SK-N-SH treated with all-trans-retinoic acid at 6 μM for 48 hours (cell line): ENCODE data around the gene ADAMTS6.
A peak's percentile ranks its signal among the peaks of the same experiment; 100 is the strongest.
"Not testable (repeated sequence)": the region's sequence is repeated elsewhere in the genome, so short reads cannot be mapped to it uniquely, and the experiment has no call there.

Experiments
- ATAC-seq: fragments of 200-7000 bp; cut with Tn5 transposase; 3 replicates; pipeline ENCODE4 v1.9.1; 2020; ENCODE audit warnings: mild to moderate bottlenecking, moderate library complexity
- ARNTL ChIP-seq: fragments of 450-650 bp; formaldehyde crosslinking; IDR thresholded peaks from 2 replicates; pipeline ENCODE4 v1.5.0; 2020; ENCODE audit warnings: low read depth, mild to moderate bottlenecking, moderate library complexity, borderline replicate concordance
- BACH2 ChIP-seq: fragments of 250-450 bp; sonication (Bioruptor Pico); IDR thresholded peaks from 2 replicates; pipeline ENCODE4 v1.9.0; 2021; ENCODE audit warnings: mild to moderate bottlenecking, borderline replicate concordance
- ESRRG ChIP-seq: fragments of 250-450 bp; sonication (Bioruptor Pico); IDR thresholded peaks from 2 replicates; pipeline ENCODE4 v1.6.1; 2021; ENCODE audit warnings: mild to moderate bottlenecking
- GLIS3 ChIP-seq: fragments of 250-450 bp; sonication (Bioruptor Pico); IDR thresholded peaks from 2 replicates; pipeline ENCODE4 v1.5.0; 2020; ENCODE audit warnings: mild to moderate bottlenecking, moderate library complexity
- ISL1 ChIP-seq: fragments of 250-450 bp; sonication (Bioruptor Pico); IDR thresholded peaks from 2 replicates; pipeline ENCODE4 v2.1.2; 2022; ENCODE audit warnings: mild to moderate bottlenecking, moderate library complexity
- OSR1 ChIP-seq: fragments of 250-450 bp; sonication (Bioruptor Pico); IDR thresholded peaks from 2 replicates; pipeline ENCODE4 v1.8.0; 2022; ENCODE audit warnings: moderate library complexity, mild to moderate bottlenecking, inconsistent platforms
- POU6F1 ChIP-seq: fragments of 250-450 bp; sonication (Bioruptor Pico); IDR thresholded peaks from 2 replicates; pipeline ENCODE4 v1.8.0; 2021; ENCODE audit warnings: low read depth, mild to moderate bottlenecking, moderate library complexity, borderline replicate concordance
- PPARA ChIP-seq: fragments of 250-450 bp; sonication (Bioruptor Pico); IDR thresholded peaks from 2 replicates; pipeline ENCODE4 v1.5.0; 2020; ENCODE audit warnings: mild to moderate bottlenecking, borderline replicate concordance
- RARB ChIP-seq: fragments of 250-450 bp; sonication (Bioruptor Pico); IDR thresholded peaks from 2 replicates; pipeline ENCODE4 v1.8.0; 2021; ENCODE audit warnings: mild to moderate bottlenecking, moderate library complexity
- TCF4 ChIP-seq: fragments of 250-450 bp; sonication (Bioruptor Pico); IDR thresholded peaks from 2 replicates; pipeline ENCODE4 v1.8.0; 2021; ENCODE audit warnings: mild to moderate bottlenecking, moderate library complexity, borderline replicate concordance
- TOX ChIP-seq: fragments of 250-450 bp; sonication (Bioruptor Pico); IDR thresholded peaks from 2 replicates; pipeline ENCODE4 v1.8.0; 2021; ENCODE audit warnings: mild to moderate bottlenecking, moderate library complexity, borderline replicate concordance
- ZFP3 ChIP-seq: fragments of 250-450 bp; sonication (Bioruptor Pico); IDR thresholded peaks from 2 replicates; pipeline ENCODE4 v1.5.0; 2020; ENCODE audit warnings: mild to moderate bottlenecking, moderate library complexity
- ZFP30 ChIP-seq: fragments of 450-650 bp; formaldehyde crosslinking; IDR thresholded peaks from 2 replicates; pipeline ENCODE4 v1.5.0; 2022; ENCODE audit warnings: mild to moderate bottlenecking, moderate library complexity
- ZNF565 ChIP-seq: fragments of 450-650 bp; formaldehyde crosslinking; conservative IDR thresholded peaks from 2 replicates; pipeline ENCODE4 v1.5.0; 2020; ENCODE audit warnings: low read depth, mild to moderate bottlenecking, moderate library complexity
- ZNF70 ChIP-seq: fragments of 450-650 bp; formaldehyde crosslinking; IDR thresholded peaks from 2 replicates; pipeline ENCODE4 v1.5.0; 2020; ENCODE audit warnings: mild to moderate bottlenecking, moderate library complexity
- ZNF8 ChIP-seq: fragments of 450-650 bp; formaldehyde crosslinking; IDR thresholded peaks from 2 replicates; pipeline ENCODE4 v1.5.0; 2020; ENCODE audit warnings: mild to moderate bottlenecking, moderate library complexity
- TF ChIP-seq, protein P1 (sequence below): fragments of 250-450 bp; sonication (Bioruptor Pico); IDR thresholded peaks from 2 replicates; pipeline ENCODE4 v1.5.1; 2021; ENCODE audit warnings: mild to moderate bottlenecking, moderate library complexity
- TF ChIP-seq, protein P2 (sequence below): fragments of 250-450 bp; sonication (Bioruptor Pico); IDR thresholded peaks from 2 replicates; pipeline ENCODE4 v1.8.0; 2020; ENCODE audit warnings: mild to moderate bottlenecking, moderate library complexity, borderline replicate concordance

ADAMTS6 gene

DNA sequence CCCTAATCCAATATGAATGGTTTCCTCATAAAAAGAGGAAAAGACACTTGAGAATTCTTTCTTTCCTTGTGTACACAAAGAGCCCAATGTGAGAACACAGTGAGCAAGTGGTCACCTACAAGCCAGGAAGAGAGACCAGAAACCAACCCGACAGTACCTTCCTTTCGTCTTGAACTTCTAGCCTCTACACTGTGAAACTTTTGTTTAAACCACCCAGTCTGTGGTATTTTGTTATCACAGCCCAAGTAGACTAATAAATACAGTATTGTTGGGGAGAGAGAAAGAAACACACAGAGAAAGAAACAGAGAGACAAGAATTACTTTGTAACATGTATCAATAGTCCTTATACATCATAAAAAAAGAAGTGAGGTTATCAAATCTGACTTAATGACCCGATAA lies 44.0 kb upstream of the ADAMTS6 start (continued):
- no peak for TF ChIP-seq POU6F1

DNA sequence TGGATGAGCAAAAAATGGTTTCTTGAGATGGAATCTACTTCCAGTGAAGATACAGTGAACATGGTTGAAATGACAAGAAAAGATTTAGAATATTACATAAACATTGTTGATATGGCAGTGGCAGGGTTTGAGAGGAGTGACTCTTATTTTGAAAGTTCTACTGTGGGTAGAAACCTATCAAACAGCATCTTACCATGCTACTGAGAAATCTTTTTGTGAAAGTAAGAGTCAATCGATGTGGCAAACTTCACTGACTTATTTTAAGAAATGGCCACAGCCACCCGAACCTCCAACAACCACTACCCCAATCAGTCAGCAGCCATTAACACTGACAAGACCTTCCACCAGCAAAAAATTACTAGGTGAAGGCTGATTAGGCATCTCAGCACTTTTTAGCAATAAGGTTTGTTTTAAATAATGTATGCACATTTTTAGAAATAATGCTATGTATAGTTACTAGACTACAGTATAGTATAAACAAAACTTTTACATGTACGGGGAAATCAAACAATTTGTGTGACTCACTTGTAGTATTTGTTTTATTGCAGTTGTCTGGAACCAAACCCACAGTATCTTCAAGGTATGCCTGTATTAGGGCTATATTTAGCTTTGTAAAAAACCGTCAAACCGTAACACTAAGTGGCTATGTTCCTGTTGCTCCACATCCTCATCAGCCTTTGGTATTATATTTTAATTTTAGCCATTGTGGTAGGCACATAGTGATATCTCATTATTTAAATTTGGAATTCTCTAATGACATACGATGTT lies 30.6 kb upstream of the ADAMTS6 start:
- no peak for ATAC-seq
- TF ChIP-seq, protein P1, sequence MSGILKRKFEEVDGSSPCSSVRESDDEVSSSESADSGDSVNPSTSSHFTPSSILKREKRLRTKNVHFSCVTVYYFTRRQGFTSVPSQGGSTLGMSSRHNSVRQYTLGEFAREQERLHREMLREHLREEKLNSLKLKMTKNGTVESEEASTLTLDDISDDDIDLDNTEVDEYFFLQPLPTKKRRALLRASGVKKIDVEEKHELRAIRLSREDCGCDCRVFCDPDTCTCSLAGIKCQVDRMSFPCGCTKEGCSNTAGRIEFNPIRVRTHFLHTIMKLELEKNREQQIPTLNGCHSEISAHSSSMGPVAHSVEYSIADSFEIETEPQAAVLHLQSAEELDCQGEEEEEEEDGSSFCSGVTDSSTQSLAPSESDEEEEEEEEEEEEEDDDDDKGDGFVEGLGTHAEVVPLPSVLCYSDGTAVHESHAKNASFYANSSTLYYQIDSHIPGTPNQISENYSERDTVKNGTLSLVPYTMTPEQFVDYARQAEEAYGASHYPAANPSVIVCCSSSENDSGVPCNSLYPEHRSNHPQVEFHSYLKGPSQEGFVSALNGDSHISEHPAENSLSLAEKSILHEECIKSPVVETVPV (CRISPR knock-in tag), result no peak
- TF ChIP-seq RARB (CRISPR knock-in tag), result no peak
- TF ChIP-seq ZFP30, result no peak
- TF ChIP-seq ESRRG, result no peak
- no peak for TF ChIP-seq TOX (CRISPR knock-in tag)
- TF ChIP-seq ZNF8 (CRISPR knock-in tag), result no peak
- TF ChIP-seq ARNTL (CRISPR knock-in tag), result no peak
- TF ChIP-seq OSR1 (CRISPR knock-in tag), result no peak
- TF ChIP-seq GLIS3 (CRISPR knock-in tag), result no peak
- no peak for TF ChIP-seq ZNF565 (CRISPR knock-in tag)

DNA sequence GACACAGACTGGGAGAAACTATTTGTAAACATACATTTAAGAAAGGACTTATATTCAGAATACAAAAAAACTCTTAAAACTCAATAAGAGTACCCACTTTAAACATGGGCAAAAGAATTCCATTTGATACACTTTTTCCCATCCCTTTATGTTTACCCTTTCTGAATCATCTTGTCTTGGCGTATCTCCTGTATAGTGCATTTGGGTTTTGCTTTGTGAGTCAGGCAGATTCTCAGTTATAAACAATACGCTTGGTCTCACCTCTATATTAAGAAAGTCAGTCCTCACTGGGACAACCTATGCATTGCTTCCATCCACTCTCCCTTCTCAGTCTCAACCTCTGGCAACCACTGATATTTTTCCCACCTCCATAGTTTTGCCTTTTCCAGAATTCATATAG lies 27.3 kb upstream of the ADAMTS6 start:
- ATAC-seq, result no peak
- TF ChIP-seq ZNF70, result no peak
- TF ChIP-seq POU6F1, result no peak
- no peak for TF ChIP-seq ISL1 (CRISPR knock-in tag)
- TF ChIP-seq ESRRG, result no peak
- no peak for TF ChIP-seq ARNTL (CRISPR knock-in tag)
- no peak for TF ChIP-seq ZNF8 (CRISPR knock-in tag)

DNA sequence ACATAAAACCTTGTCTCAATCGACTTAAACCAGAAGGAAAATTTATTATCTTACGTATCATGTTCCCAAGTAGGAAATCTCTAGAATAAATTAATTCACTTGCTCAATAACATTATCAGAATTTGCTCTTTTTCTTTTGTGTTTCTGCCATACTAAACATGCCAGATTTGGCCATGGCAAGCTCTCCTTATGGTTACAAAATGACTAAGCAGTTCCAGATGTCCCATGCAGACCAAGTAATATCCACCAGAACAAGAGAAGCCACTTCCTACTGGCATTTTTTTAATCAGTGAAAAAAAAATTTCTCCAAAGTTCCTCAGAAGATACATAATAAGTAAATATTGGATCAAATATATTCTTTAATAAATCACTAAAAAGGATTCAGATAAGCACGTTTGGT lies 25.2 kb upstream of the ADAMTS6 start:
- peak; percentile 97 for ATAC-seq
- TF ChIP-seq PPARA (CRISPR knock-in tag), result no peak
- TF ChIP-seq TCF4 (CRISPR knock-in tag), result peak; percentile 88

- no peak for ATAC-seq
These were observed 7.4 kb upstream of the ADAMTS6 start for GRCh38 chr5:65489119-65489518.

DNA sequence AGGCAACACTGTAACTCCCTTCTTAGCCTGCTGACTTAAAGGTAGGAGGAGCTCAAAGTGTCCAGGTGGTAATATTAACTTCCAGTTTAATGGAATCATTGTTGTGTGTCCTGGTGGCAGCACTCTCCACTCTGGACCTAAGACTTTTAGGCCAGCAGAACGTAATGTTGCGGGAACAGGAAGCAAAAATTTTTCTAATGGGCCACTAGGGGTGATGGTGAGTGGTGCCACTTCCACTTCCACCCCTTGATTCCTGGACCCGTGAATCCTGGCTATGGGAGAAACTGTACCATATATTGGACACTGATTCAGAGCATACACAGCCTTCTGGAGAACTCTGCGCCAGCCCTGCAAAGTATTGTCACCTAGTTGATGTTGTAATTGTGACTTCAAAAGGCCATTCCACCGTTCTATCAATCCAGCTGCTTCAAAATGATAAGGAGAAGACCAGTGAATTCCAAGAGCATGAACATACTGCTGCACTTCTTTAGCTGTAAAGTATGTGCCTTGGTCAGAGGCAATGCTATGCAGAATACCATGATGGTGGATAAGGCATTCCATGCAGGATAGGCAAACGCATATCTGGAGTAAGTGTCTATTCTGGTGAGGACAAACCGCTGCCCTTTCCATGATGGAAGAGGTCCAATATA lies 6.4 kb upstream of the ADAMTS6 start:
- ATAC-seq, result not testable (repeated sequence)

More at GRCh38 chr5:65489119-65489518, 7.4 kb upstream of the ADAMTS6 start:
- TF ChIP-seq PPARA (CRISPR knock-in tag), result no peak
- no peak for TF ChIP-seq BACH2
- no peak for TF ChIP-seq ZNF8 (CRISPR knock-in tag)
- no peak for TF ChIP-seq GLIS3 (CRISPR knock-in tag)
- TF ChIP-seq ESRRG, result no peak
- TF ChIP-seq OSR1 (CRISPR knock-in tag), result no peak
- no peak for TF ChIP-seq ZFP3 (CRISPR knock-in tag)
- TF ChIP-seq ZNF565 (CRISPR knock-in tag), result no peak
- TF ChIP-seq, protein P2, sequence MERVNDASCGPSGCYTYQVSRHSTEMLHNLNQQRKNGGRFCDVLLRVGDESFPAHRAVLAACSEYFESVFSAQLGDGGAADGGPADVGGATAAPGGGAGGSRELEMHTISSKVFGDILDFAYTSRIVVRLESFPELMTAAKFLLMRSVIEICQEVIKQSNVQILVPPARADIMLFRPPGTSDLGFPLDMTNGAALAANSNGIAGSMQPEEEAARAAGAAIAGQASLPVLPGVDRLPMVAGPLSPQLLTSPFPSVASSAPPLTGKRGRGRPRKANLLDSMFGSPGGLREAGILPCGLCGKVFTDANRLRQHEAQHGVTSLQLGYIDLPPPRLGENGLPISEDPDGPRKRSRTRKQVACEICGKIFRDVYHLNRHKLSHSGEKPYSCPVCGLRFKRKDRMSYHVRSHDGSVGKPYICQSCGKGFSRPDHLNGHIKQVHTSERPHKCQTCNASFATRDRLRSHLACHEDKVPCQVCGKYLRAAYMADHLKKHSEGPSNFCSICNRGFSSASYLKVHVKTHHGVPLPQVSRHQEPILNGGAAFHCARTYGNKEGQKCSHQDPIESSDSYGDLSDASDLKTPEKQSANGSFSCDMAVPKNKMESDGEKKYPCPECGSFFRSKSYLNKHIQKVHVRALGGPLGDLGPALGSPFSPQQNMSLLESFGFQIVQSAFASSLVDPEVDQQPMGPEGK (CRISPR knock-in tag), result no peak
- TF ChIP-seq, all 23 proteins: peak for 0

DNA sequence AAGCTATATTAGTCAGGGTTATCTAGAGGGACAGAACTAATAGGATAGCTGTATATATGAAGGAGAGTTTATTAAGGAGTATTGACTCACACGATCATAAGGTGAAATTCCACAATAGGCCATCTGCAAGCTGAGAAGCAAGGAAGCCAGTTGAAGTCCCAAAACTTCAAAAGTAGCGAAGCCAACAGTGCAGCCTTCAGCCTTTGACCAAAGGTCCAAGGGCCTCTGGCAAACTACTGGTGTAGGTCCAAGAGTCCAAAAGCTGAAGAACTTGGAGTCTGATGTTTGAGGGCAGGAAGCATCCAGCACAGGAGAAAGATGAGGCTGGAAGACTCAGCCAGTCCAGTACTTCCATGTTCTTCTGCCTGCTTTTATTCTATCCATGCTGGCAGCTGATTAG lies 5.1 kb upstream of the ADAMTS6 start:
- not testable (repeated sequence) for ATAC-seq
